Thoracic aorta (tissue), 2 donors: ENCODE measurements around the gene RDX. TPM values are rescaled to one million over a fixed set of nuclear protein-coding genes. Genes with fewer than 3 reads are reported as not detected.
"Not testable (repeated sequence)": the region's sequence is repeated elsewhere in the genome, so short reads cannot be mapped to it uniquely, and the experiment has no call there.

Experiments used
- ATAC-seq: fragments of 150-250 bp; one replicate; pipeline ENCODE4 v1.8.0; 2017; ENCODE audit warnings: low read depth; ENCODE audit not compliant: insufficient number of reproducible peaks, low FRiP score
- DNase-seq: peaks from one replicate; pipeline ENCODE4 v3.0.0-alpha.2; 2020; ENCODE audit warnings: low spot score
- H3K27ac ChIP-seq, 2 donors: fragments of 200-600 bp; sonication (generic); 1 replicate in 1 of 2; 2 replicates in 1 of 2; pipeline ENCODE4 v1.5.1; 2016; ENCODE audit warnings: mild to moderate bottlenecking in 2 of 2, moderate library complexity in 2 of 2
- H3K27me3 ChIP-seq: fragments of 200-600 bp; sonication (generic); replicated peaks from 2 replicates; pipeline ENCODE4 v1.6.0; 2016; ENCODE audit warnings: mild to moderate bottlenecking; ENCODE audit not compliant: insufficient read depth
- H3K36me3 ChIP-seq: fragments of 200-600 bp; sonication (generic); one replicate; pipeline ENCODE4 v1.5.1; 2016
- H3K4me1 ChIP-seq, 2 donors: fragments of 200-600 bp; sonication (generic); 1 replicate in 1 of 2; 2 replicates in 1 of 2; pipeline versions ENCODE4 v1.5.1 to v1.6.0; 2016; ENCODE audit warnings: low read depth in 2 of 2, mild to moderate bottlenecking in 1 of 2; ENCODE audit not compliant: control insufficient read depth in 1 of 2
- H3K4me3 ChIP-seq: fragments of 200-600 bp; sonication (generic); 2 replicates; pipeline ENCODE4 v1.5.1; 2016; ENCODE audit warnings: mild to moderate bottlenecking
- H3K9me3 ChIP-seq: fragments of 200-600 bp; sonication (generic); 2 replicates; pipeline ENCODE4 v1.5.1; 2016
- total RNA-seq, 2 donors: library from RNA; depleted of rRNA; stranded (reverse); fragments of >200 nt; gene quantifications; one replicate each; pipeline versions ENCODE4 v1.1.0 to v1.2.3, GENCODE V29; 2016
- TF ChIP-seq, protein P1 (sequence below): fragments of 200-600 bp; sonication (generic); IDR thresholded peaks from one replicate; pipeline ENCODE4 v1.5.1; 2019; ENCODE audit warnings: antibody characterized with exemption

The RDX gene
- total RNA-seq, 2 donors from 2014 or later, result 54.4 to 86.8 TPM

DNA sequence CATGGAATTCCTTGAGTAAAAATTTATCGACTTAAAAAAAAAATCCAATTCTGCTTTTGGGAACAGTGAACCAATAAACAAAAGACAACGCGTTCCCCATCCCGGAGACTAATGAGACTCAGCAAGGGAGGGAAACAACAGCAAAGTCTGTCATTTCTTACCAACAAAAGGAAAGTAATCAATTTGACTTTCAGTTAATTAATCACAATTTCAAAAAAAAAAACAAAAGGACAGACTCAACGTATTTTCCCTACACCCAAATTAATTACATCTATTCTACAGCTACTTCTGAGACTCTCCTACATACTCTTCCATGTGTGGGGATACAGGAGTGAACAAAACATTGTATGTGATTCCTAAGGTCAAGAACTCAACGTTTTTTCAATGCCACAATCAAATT is 1.9 kb downstream of the RDX start:
- no peak overlapping the region for H3K27ac ChIP-seq

DNA sequence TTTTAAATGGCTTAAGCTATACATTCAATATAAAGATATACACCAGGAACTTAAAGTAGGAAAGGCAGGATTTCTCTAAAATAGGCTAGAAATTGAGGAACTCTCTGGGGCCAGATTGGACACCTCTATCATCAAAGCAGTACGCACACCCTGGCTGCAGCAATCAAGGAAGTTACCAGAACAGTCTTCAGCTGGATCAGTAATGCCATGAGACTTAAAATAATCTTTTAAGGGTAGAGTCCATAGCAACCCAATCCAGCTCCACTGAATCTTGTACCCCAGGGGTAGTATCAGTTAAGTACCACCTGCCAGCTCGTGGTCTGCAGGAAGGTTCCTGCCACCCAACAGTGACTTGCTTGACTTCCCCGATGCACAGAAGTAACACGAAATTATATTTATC is 3.0 kb downstream of the RDX start:
- no peak for DNase-seq
- ATAC-seq, result no peak
- Histone ChIP-seq H3K36me3 (no peaks in the 10 kb centered on the region), H3K4me1 (peaks cover 16 to 34% of the 10 kb centered on the region in 2 donors), H3K27ac (no peak overlapping the region), H3K27me3 (no peaks in the 10 kb centered on the region), H3K4me3 (no peak overlapping the region), H3K9me3 (no peaks in the 10 kb centered on the region)
- TF ChIP-seq, protein P1, sequence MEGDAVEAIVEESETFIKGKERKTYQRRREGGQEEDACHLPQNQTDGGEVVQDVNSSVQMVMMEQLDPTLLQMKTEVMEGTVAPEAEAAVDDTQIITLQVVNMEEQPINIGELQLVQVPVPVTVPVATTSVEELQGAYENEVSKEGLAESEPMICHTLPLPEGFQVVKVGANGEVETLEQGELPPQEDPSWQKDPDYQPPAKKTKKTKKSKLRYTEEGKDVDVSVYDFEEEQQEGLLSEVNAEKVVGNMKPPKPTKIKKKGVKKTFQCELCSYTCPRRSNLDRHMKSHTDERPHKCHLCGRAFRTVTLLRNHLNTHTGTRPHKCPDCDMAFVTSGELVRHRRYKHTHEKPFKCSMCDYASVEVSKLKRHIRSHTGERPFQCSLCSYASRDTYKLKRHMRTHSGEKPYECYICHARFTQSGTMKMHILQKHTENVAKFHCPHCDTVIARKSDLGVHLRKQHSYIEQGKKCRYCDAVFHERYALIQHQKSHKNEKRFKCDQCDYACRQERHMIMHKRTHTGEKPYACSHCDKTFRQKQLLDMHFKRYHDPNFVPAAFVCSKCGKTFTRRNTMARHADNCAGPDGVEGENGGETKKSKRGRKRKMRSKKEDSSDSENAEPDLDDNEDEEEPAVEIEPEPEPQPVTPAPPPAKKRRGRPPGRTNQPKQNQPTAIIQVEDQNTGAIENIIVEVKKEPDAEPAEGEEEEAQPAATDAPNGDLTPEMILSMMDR, result no peak

More for the DNA sequence above, 1.9 kb downstream of the RDX start:
- Histone ChIP-seq H3K27me3 (no peaks in the 10 kb centered on the region), H3K9me3 (no peaks in the 10 kb centered on the region), H3K36me3 (no peaks in the 10 kb centered on the region), H3K4me3 (peak overlapping the region; percentile 86), H3K4me1 (peaks cover 16 to 34% of the 10 kb centered on the region in 2 donors)
- ATAC-seq (no peak), DNase-seq (no peak)
- TF ChIP-seq, protein P1, result no peak

DNA sequence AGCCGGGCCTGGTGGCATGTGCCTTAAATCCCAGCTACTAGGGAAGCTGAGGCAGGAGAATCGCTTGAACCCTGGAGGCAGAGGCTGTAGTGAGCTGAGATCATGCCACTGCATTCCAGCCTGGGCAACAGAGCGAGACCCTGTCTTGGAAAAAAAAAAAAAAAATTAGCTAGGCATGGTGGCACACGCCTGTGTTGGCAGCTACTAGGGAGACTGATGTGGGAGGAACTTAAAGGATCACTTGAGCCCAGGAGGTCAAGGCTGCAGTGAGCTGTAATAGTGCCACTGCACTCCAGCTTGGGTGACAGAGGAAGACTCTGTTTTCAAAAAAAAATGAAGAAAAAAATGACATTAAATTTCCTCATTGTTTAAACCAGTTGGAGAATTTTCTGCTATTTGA is 4.3 kb downstream of the RDX start:
- H3K9me3 ChIP-seq, DNase-seq, ATAC-seq, H3K36me3 ChIP-seq, H3K27ac ChIP-seq, H3K27me3 ChIP-seq, H3K4me3 ChIP-seq: not testable (repeated sequence)
- peaks cover 16 to 32% of the 10 kb centered on the region in 2 donors for H3K4me1 ChIP-seq

DNA sequence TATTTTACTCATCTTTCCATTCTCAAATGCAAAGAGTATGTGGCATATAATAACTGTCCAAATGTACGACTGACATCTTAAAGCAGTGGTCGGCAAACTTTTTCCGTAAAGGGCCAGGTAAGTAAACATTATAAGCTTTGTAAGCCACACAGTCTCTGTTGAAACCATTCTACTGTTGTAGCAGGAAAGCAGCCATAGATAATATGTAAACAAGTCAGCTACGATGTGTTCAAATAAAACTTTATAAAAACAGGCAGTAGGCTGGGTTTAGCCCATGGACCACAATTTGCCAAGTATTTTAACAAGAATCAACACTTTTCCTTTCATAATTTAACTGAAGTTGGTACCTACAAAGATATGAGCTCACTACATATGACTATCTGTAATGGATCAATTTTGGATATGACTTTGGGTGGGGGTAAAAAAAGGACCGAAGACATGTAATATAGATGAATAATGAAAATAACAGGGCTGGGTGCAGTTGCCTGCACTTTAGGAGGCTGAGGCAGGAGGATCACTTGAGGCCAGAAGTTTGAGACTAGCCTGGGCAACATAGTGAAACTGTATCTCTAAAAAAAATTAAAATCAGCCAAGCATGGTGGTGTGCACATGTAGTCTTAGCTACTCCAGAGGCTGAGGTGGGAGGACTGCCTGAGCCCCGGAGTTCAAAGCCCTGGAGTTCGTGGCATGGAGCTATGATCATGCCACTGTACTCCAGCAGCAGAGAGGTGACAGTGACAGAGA is 5.7 kb downstream of the RDX start:
- Histone ChIP-seq H3K36me3 (no peaks in the 10 kb centered on the region), H3K9me3 (no peaks in the 10 kb centered on the region), H3K4me3 (no peak overlapping the region), H3K4me1 (peaks cover 16 to 28% of the 10 kb centered on the region in 2 donors), H3K27me3 (no peaks in the 10 kb centered on the region), H3K27ac (no peak overlapping the region)
- DNase-seq, result no peak
- ATAC-seq, result no peak
- TF ChIP-seq, protein P1, result no peak

DNA sequence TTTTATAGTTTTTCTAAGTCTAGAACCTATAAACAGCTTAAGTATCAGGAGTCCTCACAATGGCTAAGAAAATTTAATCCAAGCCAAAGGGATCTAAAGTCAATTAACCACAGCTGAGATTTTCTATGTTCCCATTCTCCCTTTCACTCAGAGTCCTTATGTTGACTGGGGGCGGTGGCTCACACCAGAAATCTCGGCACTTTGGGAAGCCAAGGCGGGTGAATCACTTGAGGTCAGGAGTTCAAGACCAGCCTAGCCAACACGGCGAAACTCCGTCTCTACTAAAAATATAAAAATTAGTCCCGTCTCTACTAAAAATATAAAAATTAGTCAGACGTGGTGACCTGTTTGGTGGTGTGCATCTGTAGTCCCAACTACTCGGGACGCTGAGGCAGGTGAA is 6.9 kb downstream of the RDX start:
- no peak for ATAC-seq
- H3K27ac ChIP-seq, result no peak overlapping the region
- H3K9me3 ChIP-seq, result no peaks in the 10 kb centered on the region
- H3K27me3 ChIP-seq, result no peaks in the 10 kb centered on the region
- H3K4me1 ChIP-seq, result peaks cover 12 to 24% of the 10 kb centered on the region in 2 donors
- no peak for DNase-seq
- H3K4me3 ChIP-seq, result no peak overlapping the region
- TF ChIP-seq, protein P1, result no peak
- no peaks in the 10 kb centered on the region for H3K36me3 ChIP-seq

DNA sequence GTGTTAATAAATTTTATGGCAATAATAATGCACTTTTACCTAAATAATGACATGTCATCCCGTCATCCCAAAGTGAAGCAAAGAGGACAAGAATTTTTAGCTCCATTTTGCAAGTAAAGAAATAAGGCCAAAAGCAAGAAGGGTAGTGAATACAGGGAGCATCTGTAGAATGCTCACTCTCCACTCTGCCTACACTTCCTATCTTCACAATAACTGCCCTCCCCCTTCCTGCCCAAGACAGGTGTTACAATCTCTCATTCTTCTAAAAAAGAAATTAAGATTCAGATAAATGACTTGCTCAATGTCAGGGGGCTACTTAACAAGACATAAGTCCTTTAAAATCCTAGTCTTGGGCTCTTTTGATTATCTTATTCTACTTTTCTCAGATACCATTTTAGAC is 8.9 kb downstream of the RDX start:
- no peak for ATAC-seq
- Histone ChIP-seq H3K36me3 (no peaks in the 10 kb centered on the region), H3K27ac (no peak overlapping the region), H3K27me3 (no peaks in the 10 kb centered on the region), H3K9me3 (no peaks in the 10 kb centered on the region), H3K4me1 (peaks cover 0 to 5% of the 10 kb centered on the region in 2 donors), H3K4me3 (no peak overlapping the region)
- TF ChIP-seq, protein P1, result no peak
- DNase-seq, result no peak
